Activated T-cell treated with anti-CD3 and anti-CD28 coated beads for 24 hours (primary cell): ENCODE measurements around the gene PARG.
"Not testable (repeated sequence)": the region's sequence is repeated elsewhere in the genome, so short reads cannot be mapped to it uniquely, and the experiment has no call there.

ENCODE experiments used
- DNase-seq: peaks from one replicate; pipeline ENCODE4 v3.0.0-alpha.2; 2020; ENCODE audit warnings: low read depth

PARG gene

DNA sequence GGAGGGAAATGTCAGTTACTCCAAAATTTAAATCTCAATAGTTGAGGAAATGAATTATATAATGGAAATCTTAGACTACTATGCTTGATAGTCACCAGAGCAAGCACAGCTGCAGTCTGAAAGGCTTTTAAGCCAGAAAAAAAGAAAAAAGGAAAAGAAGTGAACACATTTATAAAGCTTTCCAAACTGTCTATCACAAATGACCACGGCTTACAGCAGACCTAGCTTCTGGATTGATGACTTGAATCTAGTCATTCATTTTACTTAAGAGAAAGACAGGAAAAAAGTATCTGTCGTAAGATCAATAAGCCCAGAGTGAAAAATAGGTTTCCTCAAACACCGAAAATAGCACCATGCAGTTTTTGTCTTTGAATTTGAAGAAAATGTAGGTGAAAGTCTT is 111.8 kb downstream of the PARG start:
- DNase-seq = no peak

DNA sequence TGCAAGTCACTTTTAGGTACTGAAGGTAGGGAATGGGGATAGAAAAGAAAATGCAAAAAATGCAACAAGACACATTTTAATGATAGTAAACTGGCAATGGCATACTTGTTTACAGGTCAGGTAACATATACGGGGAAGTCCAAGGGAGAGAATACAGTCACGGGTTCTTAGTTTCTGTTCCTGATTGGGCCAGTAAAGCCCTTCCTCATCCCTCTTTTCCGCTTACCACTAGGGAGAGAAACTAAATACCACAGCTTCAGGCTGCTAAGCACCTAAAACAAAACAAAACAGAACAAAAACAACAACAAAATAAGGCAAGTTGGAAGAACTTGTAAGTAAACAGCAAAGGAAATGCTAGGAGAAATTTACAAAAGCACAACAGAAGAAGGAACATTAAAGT is 114.5 kb downstream of the PARG start:
- no peak for DNase-seq

GRCh38 chr10:49819234-49819958 is 122.4 kb downstream of the PARG start:
- no peak for DNase-seq

- no peak for DNase-seq
Measured at GRCh38 chr10:49817845-49818244, 124.0 kb downstream of the PARG start.

GRCh38 chr10:49803988-49804387 is 137.8 kb downstream of the PARG start:
- DNase-seq = no peak

DNA sequence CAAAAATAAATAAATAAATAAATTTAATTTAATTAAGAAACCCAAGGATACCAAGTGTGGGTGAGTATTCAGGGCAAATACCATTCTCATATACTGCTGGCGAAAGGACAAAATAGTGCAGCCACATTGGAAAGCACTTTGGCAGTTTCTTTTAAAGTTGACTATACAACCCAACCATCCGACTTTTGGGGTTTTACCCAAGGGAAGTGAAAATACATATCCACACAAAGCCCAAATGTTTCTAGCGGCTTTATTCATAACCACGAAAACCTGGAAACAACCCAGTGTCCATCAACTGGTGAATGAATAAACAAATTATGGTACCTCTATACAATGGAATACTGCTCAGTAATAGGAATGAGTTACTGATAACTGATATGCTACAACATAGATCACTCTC is 143.6 kb downstream of the PARG start:
- no peak for DNase-seq

GRCh38 chr10:49791100-49791499 is 150.7 kb downstream of the PARG start:
- DNase-seq = no peak

DNA sequence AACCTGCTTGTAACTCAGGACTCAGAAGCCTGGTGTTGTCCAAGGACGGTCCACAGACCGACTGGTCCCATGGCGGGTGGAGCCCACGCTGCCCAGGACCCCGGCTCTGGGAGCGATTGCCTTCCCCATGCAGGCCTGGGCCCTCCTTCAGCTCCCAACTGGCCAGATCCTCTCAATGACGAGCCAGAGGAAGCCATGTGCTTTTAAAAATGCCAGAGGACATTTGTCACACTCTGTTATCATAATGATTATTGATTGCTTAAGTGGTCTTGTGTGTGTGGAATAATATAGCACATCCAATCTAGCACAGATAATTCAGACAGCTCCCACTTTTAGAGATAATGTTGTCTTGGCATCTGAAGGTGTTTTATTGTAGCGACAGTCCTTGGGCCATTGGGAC is 157.1 kb downstream of the PARG start:
- DNase-seq = no peak

DNA sequence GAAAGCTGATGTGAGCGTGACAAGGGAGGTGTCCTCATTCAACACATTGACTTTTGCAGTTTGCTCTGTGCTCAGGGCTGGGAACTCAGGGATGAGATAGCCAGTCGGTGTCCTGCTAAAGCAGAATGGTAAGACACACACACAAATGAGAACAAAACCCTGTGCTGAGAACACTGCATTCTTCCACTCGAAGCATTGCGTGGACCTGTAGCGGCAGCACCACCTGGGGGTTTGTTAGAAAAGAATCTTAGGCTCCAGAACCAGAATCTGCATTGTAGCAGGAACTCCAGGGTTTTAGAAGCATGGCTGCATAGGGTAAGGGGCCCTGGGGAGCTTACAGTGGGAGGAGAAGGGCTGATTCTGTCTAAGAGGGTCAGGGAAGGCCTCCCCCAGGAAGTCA is 158.2 kb downstream of the PARG start:
- DNase-seq = no peak

- no peak for DNase-seq
Measured at GRCh38 chr10:49781247-49781646, 160.6 kb downstream of the PARG start.

GRCh38 chr10:49778197-49778596 is 163.6 kb downstream of the PARG start:
- DNase-seq = no peak

- no peak for DNase-seq
Measured at GRCh38 chr10:49776851-49777250, 165.0 kb downstream of the PARG start.

DNA sequence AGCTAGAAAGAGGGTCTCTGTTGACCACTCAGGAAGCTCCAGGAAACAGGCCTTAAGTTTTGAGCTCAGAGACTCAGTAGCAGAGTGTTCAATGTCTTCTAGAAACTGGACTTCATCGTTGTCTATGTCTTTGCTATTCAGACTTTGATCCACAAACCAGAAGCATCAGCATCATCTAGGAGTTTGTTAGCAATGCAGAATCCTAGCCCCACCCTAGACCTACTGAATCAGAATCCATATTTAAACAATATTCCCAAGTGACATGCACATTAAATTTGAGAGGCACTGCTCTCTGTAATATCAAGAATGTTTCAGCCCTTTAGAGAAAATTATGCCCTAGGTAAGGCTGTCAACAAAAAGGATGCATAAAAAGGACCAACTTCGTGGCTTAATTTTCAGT is 166.8 kb downstream of the PARG start:
- no peak for DNase-seq

DNA sequence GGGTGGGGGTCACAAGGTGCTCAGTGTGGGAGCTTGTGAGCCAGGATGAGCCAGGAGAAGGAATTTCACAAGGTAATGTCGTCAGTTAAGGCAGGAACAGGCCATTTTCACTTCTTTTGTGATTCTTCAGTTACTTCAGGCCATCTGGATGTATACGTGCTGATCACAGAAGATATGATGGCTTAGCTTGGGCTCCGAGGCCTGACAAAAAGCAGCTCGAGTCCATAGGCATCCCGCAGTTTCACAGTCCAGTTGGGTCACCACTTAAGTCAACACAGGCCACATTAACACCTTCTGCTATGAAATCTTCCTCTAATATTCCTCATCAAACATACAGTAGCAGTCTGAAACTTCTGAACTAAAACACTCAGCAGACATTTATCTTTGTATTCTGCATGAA is 168.9 kb downstream of the PARG start:
- not testable (repeated sequence) for DNase-seq

- DNase-seq = not testable (repeated sequence)
Measured at GRCh38 chr10:49771046-49771445, 170.8 kb downstream of the PARG start.

- DNase-seq = no peak
Measured at GRCh38 chr10:49769692-49770091, 172.1 kb downstream of the PARG start.

DNA sequence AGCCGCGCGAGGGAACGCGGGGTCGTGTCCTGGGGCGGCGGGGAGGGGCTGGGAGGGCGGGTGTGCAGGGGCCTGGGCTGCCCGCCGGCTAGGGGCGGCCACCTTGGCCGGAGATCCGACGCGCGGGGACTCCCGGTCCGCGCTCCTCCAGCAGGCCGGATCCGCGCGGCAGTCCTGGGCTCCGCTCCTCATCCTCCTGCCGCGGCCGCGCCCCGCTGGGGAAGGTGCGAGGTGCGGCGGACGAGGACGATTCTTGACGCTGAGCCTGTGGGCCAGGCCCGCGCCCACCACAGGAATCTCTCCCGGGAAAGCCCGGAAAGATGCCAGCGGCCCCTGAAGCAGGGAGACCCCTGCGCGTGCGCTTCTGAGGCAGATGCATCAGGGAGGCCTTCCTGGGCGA is 173.1 kb downstream of the PARG start:
- no peak for DNase-seq

DNA sequence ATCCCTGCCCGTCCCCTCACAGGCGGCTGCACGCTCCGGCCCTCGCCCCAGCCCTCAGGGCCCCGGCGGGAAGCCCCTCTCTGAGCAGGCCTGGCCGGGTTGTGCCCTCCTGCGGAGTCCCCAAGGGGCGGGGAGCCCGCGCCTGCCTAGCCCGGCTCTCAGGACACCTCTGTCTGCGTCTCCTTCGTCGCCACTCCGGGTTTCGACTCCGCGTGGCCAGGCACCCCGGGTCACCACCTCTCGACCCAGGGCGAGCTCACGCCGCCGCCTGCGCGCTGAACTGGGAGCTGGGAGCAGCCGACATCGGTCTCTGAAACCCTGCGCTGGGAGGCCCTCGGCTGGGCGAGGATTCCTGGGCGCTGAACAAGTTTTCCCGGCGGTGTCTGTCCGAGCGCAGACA is 173.5 kb downstream of the PARG start:
- DNase-seq = no peak
